Upper lobe of left lung (tissue), 4 donors: ENCODE measurements around the gene BCAS3.

Experiments
- POLR2A ChIP-seq, 4 donors: fragments of 450-650 bp; IDR thresholded peaks; one replicate each; pipeline ENCODE4 v1.5.1; 2016 to 2017; ENCODE audit warnings: antibody characterized with exemption in 4 of 4, mild to moderate bottlenecking in 2 of 4
- POLR2AphosphoS5 ChIP-seq, 2 donors: sonication (generic); formaldehyde crosslinking; IDR thresholded peaks; one replicate each; pipeline ENCODE4 v1.5.1; 2017; ENCODE audit warnings: antibody characterized with exemption in 2 of 2

DNA sequence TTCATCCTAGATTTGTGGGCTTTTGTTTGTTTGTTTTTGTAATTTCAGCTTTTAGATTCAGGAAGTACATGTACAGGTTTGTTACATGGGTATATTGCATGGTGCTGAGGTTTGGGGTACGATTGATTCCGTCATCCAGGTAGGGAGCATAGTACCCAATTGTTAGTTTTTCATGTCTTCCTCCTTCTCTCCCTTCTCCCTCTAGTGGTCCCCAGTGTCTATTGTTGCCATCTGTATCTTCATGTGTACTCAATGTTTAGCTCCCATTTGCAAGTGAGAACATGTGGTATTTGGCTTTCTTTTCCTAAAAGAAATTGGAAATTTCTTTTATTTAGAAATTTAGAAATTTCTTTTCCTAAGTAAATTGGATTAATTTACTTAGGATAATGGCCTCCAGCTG lies 37.1 kb upstream of the BCAS3 start:
- TF ChIP-seq POLR2A (IDR thresholded peaks at IDR 0.05): no peak
- TF ChIP-seq POLR2AphosphoS5 (IDR thresholded peaks at IDR 0.05): no peak
